Mesendoderm (in vitro differentiated cells): ENCODE data around the gene SIM2.

Experiments used
- DNase-seq: peaks from one replicate; pipeline ENCODE4 v3.0.0; 2013
- H2AK5ac ChIP-seq: 2 replicates; pipeline ENCODE4 v1.6.1; 2013; ENCODE audit warnings: low read length, inconsistent platforms
- H2BK120ac ChIP-seq: 2 replicates; pipeline ENCODE4 v1.6.1; 2013; ENCODE audit warnings: low read depth, mild to moderate bottlenecking, low read length, moderate library complexity, mixed read lengths
- H2BK15ac ChIP-seq: replicated peaks from 2 replicates; pipeline ENCODE4 v1.6.1; 2013; ENCODE audit warnings: low read depth, mild to moderate bottlenecking, moderate library complexity
- H2BK5ac ChIP-seq: 2 replicates; pipeline ENCODE4 v1.6.1; 2013; ENCODE audit warnings: low read length, inconsistent platforms
- H3K18ac ChIP-seq: 2 replicates; pipeline ENCODE4 v1.6.1; 2013; ENCODE audit warnings: mild to moderate bottlenecking, low read length, mixed read lengths
- H3K23ac ChIP-seq: one replicate; pipeline ENCODE4 v1.6.1; 2013; ENCODE audit warnings: low read length
- H3K27ac ChIP-seq: 2 replicates; pipeline ENCODE4 v1.5.1; 2013; ENCODE audit warnings: low read depth, mild to moderate bottlenecking, inconsistent platforms, low read length, moderate library complexity
- H3K27me3 ChIP-seq: 2 replicates; pipeline ENCODE4 v1.6.1; 2013; ENCODE audit warnings: low read length, control low read depth, mild to moderate bottlenecking, inconsistent platforms; ENCODE audit not compliant: insufficient read depth, poor library complexity
- H3K36me3 ChIP-seq: 2 replicates; pipeline ENCODE4 v1.6.1; 2013; ENCODE audit warnings: low read length, inconsistent platforms; ENCODE audit not compliant: control insufficient read depth, insufficient read depth
- H3K4ac ChIP-seq: one replicate; pipeline ENCODE4 v1.6.1; 2013; ENCODE audit warnings: low read depth, mild to moderate bottlenecking, low read length, moderate library complexity
- H3K4me1 ChIP-seq: 2 replicates; pipeline ENCODE4 v1.6.1; 2013; ENCODE audit warnings: low read depth, low read length, inconsistent platforms; ENCODE audit not compliant: control insufficient read depth
- H3K4me2 ChIP-seq: 2 replicates; pipeline ENCODE4 v1.6.1; 2013; ENCODE audit warnings: low read length
- H3K4me3 ChIP-seq: 2 replicates; pipeline ENCODE4 v1.5.1; 2013; ENCODE audit warnings: mild to moderate bottlenecking, low read length
- H3K56ac ChIP-seq: one replicate; pipeline ENCODE4 v1.6.1; 2013; ENCODE audit warnings: low read length
- H3K79me1 ChIP-seq: 2 replicates; pipeline ENCODE4 v1.6.1; 2013; ENCODE audit warnings: low read length, inconsistent platforms
- H3K79me2 ChIP-seq: 2 replicates; pipeline ENCODE4 v1.6.1; 2013; ENCODE audit warnings: mild to moderate bottlenecking, low read length; ENCODE audit not compliant: control insufficient read depth, insufficient read depth
- H3K9ac ChIP-seq: 2 replicates; pipeline ENCODE4 v1.6.1; 2013; ENCODE audit warnings: low read length, inconsistent platforms
- H4K5ac ChIP-seq: one replicate; pipeline ENCODE4 v1.6.1; 2013; ENCODE audit warnings: low read length
- H4K8ac ChIP-seq: one replicate; pipeline ENCODE4 v1.6.1; 2013; ENCODE audit warnings: low read depth, mild to moderate bottlenecking, control low read depth, low read length, moderate library complexity
- WGBS: extraction: QIAGEN DNeasy Blood & Tissue Kit; methylation state at CpG from one replicate; pipeline ENCODE4 v1.1.7; 2013; ENCODE audit warnings: low lambda C conversion rate, missing lambda C conversion rate; ENCODE audit not compliant: insufficient coverage; ENCODE audit errors: extremely low coverage; 5-methylcytosine and 5-hydroxymethylcytosine counted together

The SIM2 gene

GRCh38 chr21:36759348-36760083 is 60.6 kb downstream of the SIM2 start:
- Histone ChIP-seq H4K8ac (no peak overlapping the region), H3K9ac (no peak overlapping the region), H2BK15ac (no peak overlapping the region), H3K27ac (no peak overlapping the region), H3K36me3 (no peaks in the 10 kb centered on the region), H3K79me2 (no peaks in the 10 kb centered on the region), H3K4ac (no peak overlapping the region), H4K5ac (no peak overlapping the region), H2BK5ac (no peak overlapping the region), H3K18ac (no peak overlapping the region), H3K23ac (no peak overlapping the region), H3K27me3 (no peaks in the 10 kb centered on the region), H3K4me3 (no peak overlapping the region), H2AK5ac (no peak overlapping the region), H2BK120ac (no peak overlapping the region), H3K56ac (no peak overlapping the region), H3K4me2 (no peak overlapping the region), H3K79me1 (no peaks in the 10 kb centered on the region), H3K4me1 (peaks cover 2% of the 10 kb centered on the region)
- no CpG with 5 or more reads among the region's 12 CpGs for WGBS
- DNase-seq: no peak

DNA sequence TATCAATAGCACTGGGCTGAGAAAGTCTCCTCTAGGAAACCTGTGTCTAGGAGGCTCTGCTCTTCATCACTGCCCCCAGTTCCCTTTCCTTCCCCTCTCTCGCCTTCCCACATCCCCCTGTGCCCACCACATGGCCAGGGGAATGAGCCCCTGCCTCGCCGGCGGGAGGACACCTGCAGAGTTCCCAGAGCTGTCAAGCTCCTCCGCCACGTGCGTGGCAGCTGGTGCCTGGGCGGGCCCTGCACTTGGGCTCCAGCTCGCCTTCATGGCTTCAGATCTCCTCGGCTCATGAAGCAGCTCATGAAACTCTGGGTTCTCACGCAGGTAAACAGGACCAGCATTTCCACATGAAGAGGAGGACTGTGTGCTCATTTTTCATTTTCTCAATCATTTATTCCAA is 62.8 kb downstream of the SIM2 start:
- no peak overlapping the region for H3K4me3 ChIP-seq
- no peaks in the 10 kb centered on the region for H3K79me2 ChIP-seq
- H3K18ac ChIP-seq: no peak overlapping the region
- H3K4me2 ChIP-seq: no peak overlapping the region
- no peak for DNase-seq
- no peak overlapping the region for H2BK120ac ChIP-seq
- H3K27me3 ChIP-seq: no peaks in the 10 kb centered on the region
- no peak overlapping the region for H3K56ac ChIP-seq
- no peak overlapping the region for H2AK5ac ChIP-seq
- no peak overlapping the region for H3K27ac ChIP-seq
- peaks cover 2% of the 10 kb centered on the region for H3K4me1 ChIP-seq
- no CpG with 5 or more reads among the region's 11 CpGs for WGBS
- H4K8ac ChIP-seq: no peak overlapping the region
- H4K5ac ChIP-seq: no peak overlapping the region
- H3K79me1 ChIP-seq: no peaks in the 10 kb centered on the region
- no peaks in the 10 kb centered on the region for H3K36me3 ChIP-seq
- no peak overlapping the region for H3K9ac ChIP-seq
- no peak overlapping the region for H2BK5ac ChIP-seq
- H3K23ac ChIP-seq: no peak overlapping the region
- H2BK15ac ChIP-seq: no peak overlapping the region
- H3K4ac ChIP-seq: no peak overlapping the region

DNA sequence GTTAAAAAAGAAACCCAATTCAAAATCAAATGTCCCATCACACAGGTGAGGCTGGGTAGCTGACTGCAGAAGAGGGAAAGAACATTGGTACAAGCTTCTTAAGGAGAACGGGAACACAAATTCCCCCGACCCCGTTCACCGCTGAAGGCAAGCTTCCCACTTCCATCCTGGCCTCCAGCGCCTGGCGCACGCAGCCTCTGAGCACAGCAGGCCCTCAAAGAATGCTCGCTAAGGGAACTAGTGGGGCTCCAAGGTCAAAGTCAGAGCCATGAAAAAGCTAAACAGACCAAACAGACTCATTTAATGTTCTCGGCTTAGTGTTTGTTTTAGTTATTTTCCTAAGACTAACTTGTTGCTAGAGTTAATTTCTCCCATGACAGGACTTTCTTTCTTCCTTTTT is 63.7 kb downstream of the SIM2 start:
- WGBS: no CpG with 5 or more reads among the region's 9 CpGs
- no peak overlapping the region for H3K18ac ChIP-seq

GRCh38 chr21:36763305-36763704 is 64.4 kb downstream of the SIM2 start:
- H3K4ac ChIP-seq: no peak overlapping the region
- no peaks in the 10 kb centered on the region for H3K36me3 ChIP-seq
- no peak overlapping the region for H4K8ac ChIP-seq
- no peak overlapping the region for H2BK5ac ChIP-seq
- no peak overlapping the region for H3K4me3 ChIP-seq
- no peak overlapping the region for H2AK5ac ChIP-seq
- no peak overlapping the region for H3K18ac ChIP-seq
- no peak overlapping the region for H2BK120ac ChIP-seq
- no CpG with 5 or more reads among the region's 6 CpGs for WGBS
- peak overlapping the region; percentile 76 for H3K23ac ChIP-seq
- no peaks in the 10 kb centered on the region for H3K27me3 ChIP-seq
- no peak overlapping the region for H3K4me2 ChIP-seq
- no peaks in the 10 kb centered on the region for H3K79me1 ChIP-seq
- no peak overlapping the region for H3K56ac ChIP-seq
- no peak overlapping the region for H3K9ac ChIP-seq
- no peak for DNase-seq
- H3K27ac ChIP-seq: no peak overlapping the region
- H2BK15ac ChIP-seq: no peak overlapping the region
- no peak overlapping the region for H4K5ac ChIP-seq
- no peaks in the 10 kb centered on the region for H3K4me1 ChIP-seq
- H3K79me2 ChIP-seq: no peaks in the 10 kb centered on the region

More for the DNA sequence above, 63.7 kb downstream of the SIM2 start:
- Histone ChIP-seq H3K27ac (no peak overlapping the region), H3K4me2 (no peak overlapping the region), H2BK5ac (no peak overlapping the region), H3K36me3 (no peaks in the 10 kb centered on the region), H3K9ac (no peak overlapping the region), H2BK15ac (no peak overlapping the region), H3K4ac (no peak overlapping the region), H4K5ac (no peak overlapping the region), H3K4me1 (peaks cover 1% of the 10 kb centered on the region), H3K23ac (no peak overlapping the region), H4K8ac (no peak overlapping the region), H3K79me1 (no peaks in the 10 kb centered on the region), H3K4me3 (no peak overlapping the region), H3K56ac (no peak overlapping the region), H3K79me2 (no peaks in the 10 kb centered on the region), H2AK5ac (no peak overlapping the region), H2BK120ac (no peak overlapping the region), H3K27me3 (no peaks in the 10 kb centered on the region)
- DNase-seq: no peak

- WGBS: no CpG with 5 or more reads among the region's 4 CpGs
- Histone ChIP-seq H3K4me1 (no peaks in the 10 kb centered on the region), H3K27me3 (no peaks in the 10 kb centered on the region)
Observed at GRCh38 chr21:36765229-36765628, 66.3 kb downstream of the SIM2 start.

DNA sequence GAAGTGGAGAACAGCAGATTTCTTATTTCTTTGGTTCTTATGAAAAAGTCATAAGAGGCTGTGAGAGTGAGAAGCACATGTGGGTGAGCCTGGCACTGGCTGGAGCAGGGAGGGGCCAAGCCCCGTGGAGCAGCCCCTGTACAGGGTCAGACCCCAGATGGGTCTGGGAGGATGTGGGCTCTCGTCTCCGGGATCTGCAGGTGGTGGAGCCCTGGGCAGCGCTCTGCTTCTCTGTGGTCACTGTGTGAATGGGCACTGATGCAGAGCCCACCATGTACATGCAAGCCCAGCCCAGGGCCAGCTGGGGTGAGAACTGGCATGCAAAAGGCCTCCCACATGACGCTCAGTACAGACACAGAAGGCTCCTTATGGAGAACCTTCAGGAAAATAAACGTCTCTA is 67.6 kb downstream of the SIM2 start:
- H2AK5ac ChIP-seq: no peak overlapping the region
- no peaks in the 10 kb centered on the region for H3K36me3 ChIP-seq
- H2BK120ac ChIP-seq: no peak overlapping the region
- H2BK5ac ChIP-seq: no peak overlapping the region
- H3K4me3 ChIP-seq: no peak overlapping the region
- H3K56ac ChIP-seq: no peak overlapping the region
- H3K18ac ChIP-seq: no peak overlapping the region
- H3K27ac ChIP-seq: no peak overlapping the region
- H2BK15ac ChIP-seq: no peak overlapping the region
- H3K4me2 ChIP-seq: no peak overlapping the region
- H4K8ac ChIP-seq: no peak overlapping the region
- no peak for DNase-seq
- H3K4me1 ChIP-seq: no peaks in the 10 kb centered on the region
- H3K4ac ChIP-seq: no peak overlapping the region
- no peaks in the 10 kb centered on the region for H3K79me1 ChIP-seq
- no peaks in the 10 kb centered on the region for H3K27me3 ChIP-seq
- no peak overlapping the region for H3K23ac ChIP-seq
- no CpG with 5 or more reads among the region's 6 CpGs for WGBS
- no peaks in the 10 kb centered on the region for H3K79me2 ChIP-seq
- no peak overlapping the region for H3K9ac ChIP-seq
- H4K5ac ChIP-seq: no peak overlapping the region

More at GRCh38 chr21:36765229-36765628, 66.3 kb downstream of the SIM2 start:
- no peak overlapping the region for H2BK120ac ChIP-seq
- no peaks in the 10 kb centered on the region for H3K79me2 ChIP-seq
- no peak overlapping the region for H3K18ac ChIP-seq
- no peaks in the 10 kb centered on the region for H3K36me3 ChIP-seq
- no peak overlapping the region for H4K5ac ChIP-seq
- H2BK5ac ChIP-seq: no peak overlapping the region
- no peak overlapping the region for H2BK15ac ChIP-seq
- H3K56ac ChIP-seq: no peak overlapping the region
- H3K4me2 ChIP-seq: no peak overlapping the region
- H4K8ac ChIP-seq: no peak overlapping the region
- no peak overlapping the region for H3K4ac ChIP-seq
- H3K4me3 ChIP-seq: no peak overlapping the region
- H3K27ac ChIP-seq: no peak overlapping the region
- no peak overlapping the region for H3K23ac ChIP-seq
- no peak overlapping the region for H3K9ac ChIP-seq
- no peak overlapping the region for H2AK5ac ChIP-seq
- H3K79me1 ChIP-seq: no peaks in the 10 kb centered on the region
- DNase-seq: no peak
